Measurements from ENCODE around the gene CERS6. TPM values are rescaled to one million over a fixed set of nuclear protein-coding genes. Genes with fewer than 3 reads are reported as not detected.

The CERS6 gene
- total RNA-seq, 1 donor from 2014 or later, result 9.3 TPM

DNA sequence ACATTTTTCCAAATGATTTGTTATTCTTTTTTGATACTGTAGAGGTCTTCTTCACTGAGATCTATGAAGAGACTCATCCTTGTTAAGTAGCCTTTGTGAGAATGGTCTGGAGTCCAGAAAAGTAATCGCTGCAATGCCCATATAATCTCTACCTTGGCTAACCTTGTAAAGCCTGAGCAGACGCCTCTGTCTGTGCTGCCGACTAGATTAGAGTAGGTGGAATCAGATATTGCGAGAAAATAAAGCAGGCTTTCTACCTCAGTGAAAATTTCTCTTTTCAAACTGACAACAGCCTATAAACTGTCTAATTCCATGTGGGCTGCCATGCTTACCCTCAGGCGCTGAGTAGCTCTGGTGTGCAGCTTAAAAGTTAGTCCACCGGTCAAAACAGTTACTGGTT is 17.5 kb upstream of the CERS6 start:
- intact Hi-C loops (cut with DNase I), result no loop called here
- ATAC-seq, result no peak
- DNase-seq (ENCODE audit: low spot score), result no peak

DNA sequence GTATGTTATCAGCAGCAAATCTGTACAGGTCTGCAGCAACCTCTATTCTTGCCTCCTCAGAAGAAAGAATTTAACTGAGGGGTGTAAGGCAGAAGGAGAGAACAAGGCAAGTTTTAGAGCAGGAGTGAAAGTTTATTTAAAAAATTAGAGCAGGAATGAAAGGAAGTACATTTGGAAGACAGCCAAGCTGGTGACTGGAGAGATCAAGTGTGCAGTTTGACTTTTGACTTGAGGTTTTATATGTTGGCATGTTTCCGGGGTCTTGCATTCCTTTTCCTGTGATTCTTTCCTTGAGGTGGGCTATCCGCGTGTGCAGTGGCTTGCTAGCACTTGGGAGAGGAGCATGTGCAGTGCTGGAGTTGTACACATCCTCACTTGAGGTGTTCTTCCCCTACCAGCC is 16.5 kb upstream of the CERS6 start:
- no peak for DNase-seq (ENCODE audit: low spot score)
- intact Hi-C loops (cut with DNase I), result no loop called here
- ATAC-seq, result no peak

DNA sequence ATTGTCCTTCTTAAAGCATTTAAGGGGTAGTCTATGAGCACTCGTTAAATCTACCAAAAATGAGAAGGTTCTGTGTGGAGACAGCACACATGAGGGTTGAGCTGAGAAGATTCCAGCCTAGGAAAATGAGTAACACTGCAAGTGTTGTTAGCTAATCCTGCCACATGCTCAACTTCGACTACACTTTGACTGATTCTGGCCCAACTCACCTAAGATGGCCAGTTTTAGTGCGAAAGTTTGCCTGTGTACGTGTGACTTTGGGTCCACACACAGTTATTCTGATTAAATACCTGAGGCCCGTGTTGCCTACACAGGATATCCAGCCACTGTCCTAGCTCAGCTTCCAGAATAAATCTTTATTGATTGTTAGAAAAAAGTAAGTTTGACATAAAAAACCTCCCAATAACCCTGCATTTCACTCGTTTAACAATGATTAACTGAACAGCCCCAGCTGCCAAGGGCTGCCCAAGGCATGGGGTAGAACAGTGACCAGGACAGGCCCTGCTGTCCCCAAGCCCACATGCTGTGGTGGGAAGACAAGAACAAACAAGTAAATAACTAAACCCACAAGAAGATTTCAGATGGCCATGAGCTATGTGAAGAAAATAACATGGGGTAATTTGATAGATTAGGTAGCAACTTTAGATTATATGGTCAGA is 14.7 kb upstream of the CERS6 start:
- ATAC-seq (no peak), DNase-seq (ENCODE audit: low spot score) (no peak)
- intact Hi-C loops (cut with DNase I), result no loop called here

DNA sequence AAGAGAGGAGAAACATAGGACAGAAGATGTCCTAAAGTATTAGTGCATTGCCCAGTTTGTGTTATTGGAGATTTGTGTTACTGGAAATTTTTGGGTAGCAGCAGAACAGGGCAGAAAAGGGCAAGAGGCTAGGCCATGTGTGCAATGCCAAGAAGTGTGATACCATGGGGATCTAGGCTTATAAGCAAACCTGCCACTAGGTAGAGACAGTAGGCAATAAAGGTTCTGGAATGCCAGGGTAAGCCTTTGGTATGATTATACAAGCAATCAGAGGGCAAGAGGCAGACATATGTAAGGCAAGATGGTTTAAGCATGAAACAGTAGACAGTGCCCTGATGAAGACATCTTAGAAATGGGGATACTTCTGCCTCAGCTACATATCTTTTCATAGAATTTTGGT is 12.3 kb upstream of the CERS6 start:
- no peak for ATAC-seq
- intact Hi-C loops (cut with DNase I), result no loop called here
- DNase-seq (ENCODE audit: low spot score), result no peak

DNA sequence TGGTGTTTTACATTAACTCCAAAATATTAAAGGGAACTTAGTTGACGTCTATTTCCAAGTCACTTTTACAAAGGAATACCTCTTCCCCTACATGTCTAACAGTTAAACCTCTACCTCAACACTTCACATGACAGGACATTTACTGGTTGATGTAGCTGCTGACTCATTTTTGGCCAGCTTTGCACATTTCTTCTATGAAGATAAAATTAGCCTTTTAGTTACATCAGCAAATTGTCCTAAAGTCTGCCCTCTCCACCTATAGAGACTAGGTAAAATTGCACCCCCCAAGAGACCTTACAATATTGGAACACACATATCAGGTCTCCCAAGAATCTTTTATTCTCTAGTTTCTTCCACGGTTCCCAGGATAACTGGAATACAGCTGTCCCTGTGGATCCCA is 10.1 kb upstream of the CERS6 start:
- intact Hi-C loops (cut with DNase I), result no loop called here
- ATAC-seq (no peak), DNase-seq (ENCODE audit: low spot score) (no peak)

DNA sequence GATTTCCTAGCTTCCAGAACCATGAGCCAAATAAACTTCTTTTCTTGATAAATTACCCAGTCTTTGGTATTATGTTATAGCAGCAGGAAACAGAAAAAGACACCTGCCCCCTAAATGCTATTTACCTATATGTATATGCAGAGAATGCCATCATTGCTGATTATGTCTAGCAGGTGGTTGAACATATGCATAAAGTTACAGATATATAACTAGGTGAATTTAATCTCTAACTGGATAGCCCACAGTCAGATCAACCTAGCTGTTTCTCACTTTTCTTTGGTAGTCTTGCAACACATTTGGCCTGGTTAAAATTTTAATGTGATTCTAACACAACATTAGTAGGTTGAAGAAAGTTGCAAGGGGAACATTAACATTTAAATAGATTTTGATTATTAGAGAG is 7.1 kb upstream of the CERS6 start:
- ATAC-seq, result no peak
- DNase-seq (ENCODE audit: low spot score), result no peak
- intact Hi-C loops (cut with DNase I), result no loop called here

DNA sequence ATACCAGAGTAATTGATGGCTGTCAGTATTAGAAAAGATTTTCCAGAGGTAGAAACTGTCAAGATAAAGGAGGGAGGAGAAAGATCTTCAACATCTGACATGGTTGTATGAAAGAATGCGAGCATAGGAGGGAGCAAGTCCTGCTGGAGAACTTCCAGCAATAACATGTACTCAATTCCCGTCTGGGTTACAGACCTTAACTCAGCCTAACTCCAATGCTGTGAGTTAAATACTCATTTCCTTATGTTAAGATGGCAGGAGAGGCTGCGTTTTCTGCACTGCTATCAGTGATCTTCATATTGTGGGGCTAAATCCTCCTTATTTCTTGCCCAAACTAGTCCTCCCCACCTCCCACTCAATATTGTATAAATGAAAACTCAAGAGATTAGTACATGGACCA is 6.7 kb upstream of the CERS6 start:
- ATAC-seq (no peak), DNase-seq (ENCODE audit: low spot score) (no peak)
- intact Hi-C loops (cut with DNase I), result no loop called here

DNA sequence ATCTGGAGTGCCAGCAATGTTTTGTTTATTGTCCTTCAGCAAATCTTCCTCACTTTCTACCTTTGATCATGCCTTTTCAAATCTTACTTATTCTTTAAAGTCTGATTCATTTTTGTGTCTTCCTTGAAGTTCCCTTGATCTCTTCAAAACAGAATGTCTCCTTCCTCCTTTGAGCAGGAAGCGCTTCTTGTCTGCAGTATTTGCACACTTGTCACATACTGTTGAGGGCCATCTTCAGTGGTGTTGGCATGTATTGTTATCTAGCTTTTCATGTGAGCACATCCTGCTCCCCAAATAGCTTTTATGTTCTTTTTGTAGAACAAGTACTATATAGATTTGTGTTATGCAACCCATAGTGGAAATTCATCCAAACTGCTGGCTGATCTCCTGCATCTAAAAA is 5.9 kb upstream of the CERS6 start:
- intact Hi-C loops (cut with DNase I), result no loop called here
- no peak for DNase-seq (ENCODE audit: low spot score)
- ATAC-seq, result no peak

DNA sequence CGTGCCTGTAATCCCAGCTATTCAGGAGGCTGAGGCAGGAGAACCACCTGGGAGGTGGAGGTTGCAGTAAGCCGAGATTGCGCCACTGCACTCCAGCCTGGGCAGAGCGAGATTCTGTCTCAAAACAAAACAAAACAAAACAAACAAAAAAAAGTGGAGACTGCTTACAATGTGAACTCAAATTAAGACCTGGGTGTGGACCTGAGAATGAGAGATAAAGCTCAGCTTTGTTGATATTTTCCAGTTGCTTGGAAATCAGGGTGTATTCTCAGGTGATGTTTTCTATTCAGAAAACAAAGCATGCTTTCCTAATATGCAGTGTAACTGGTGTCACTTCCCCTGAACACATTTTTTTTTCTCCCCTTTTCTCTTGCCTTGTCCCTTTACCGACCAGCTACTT is 5.3 kb upstream of the CERS6 start:
- ATAC-seq (no peak), DNase-seq (ENCODE audit: low spot score) (no peak)
- intact Hi-C loops (cut with DNase I), result no loop called here

DNA sequence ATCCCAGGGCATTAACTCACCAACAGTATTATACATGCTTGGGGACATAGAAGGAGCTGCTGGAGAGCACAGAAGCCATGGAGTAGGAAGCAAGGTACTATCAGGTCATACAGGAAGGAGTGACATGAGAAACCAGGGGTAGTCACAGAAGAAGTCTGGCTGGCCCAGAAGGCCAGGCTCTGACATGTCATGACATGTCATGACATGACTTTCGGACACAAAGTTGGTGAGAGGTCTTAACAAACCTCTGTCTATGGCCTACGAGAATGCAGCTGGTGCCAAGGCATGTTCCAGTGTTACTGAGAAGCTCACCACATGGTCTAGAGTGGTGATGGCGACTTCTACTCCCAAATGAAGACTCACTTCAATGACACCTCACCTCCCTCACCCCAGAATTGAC is 3.3 kb upstream of the CERS6 start:
- DNase-seq (ENCODE audit: low spot score), result no peak
- no peak for ATAC-seq
- intact Hi-C loops (cut with DNase I), result no loop called here

DNA sequence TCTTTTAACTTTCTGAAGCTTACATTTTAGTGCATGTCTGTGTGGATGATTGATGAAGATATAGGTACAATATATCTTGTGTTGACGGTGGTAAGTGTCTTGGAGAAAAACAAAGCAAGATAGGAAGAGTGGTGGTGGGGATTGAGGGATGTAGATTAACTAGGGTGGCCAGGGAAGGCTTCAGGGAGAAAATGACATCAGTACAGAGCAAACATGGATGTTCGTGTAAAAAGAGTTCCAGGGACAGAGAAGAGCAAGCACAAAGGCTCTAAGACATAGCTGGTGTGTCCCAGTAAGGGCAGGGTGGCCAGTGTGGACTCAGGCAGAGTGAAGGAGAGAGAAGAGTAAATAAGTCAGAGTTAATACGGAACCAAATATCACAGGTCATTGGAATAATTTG is 2.7 kb upstream of the CERS6 start:
- ATAC-seq (no peak), DNase-seq (ENCODE audit: low spot score) (no peak)
- intact Hi-C loops (cut with DNase I), result no loop called here

DNA sequence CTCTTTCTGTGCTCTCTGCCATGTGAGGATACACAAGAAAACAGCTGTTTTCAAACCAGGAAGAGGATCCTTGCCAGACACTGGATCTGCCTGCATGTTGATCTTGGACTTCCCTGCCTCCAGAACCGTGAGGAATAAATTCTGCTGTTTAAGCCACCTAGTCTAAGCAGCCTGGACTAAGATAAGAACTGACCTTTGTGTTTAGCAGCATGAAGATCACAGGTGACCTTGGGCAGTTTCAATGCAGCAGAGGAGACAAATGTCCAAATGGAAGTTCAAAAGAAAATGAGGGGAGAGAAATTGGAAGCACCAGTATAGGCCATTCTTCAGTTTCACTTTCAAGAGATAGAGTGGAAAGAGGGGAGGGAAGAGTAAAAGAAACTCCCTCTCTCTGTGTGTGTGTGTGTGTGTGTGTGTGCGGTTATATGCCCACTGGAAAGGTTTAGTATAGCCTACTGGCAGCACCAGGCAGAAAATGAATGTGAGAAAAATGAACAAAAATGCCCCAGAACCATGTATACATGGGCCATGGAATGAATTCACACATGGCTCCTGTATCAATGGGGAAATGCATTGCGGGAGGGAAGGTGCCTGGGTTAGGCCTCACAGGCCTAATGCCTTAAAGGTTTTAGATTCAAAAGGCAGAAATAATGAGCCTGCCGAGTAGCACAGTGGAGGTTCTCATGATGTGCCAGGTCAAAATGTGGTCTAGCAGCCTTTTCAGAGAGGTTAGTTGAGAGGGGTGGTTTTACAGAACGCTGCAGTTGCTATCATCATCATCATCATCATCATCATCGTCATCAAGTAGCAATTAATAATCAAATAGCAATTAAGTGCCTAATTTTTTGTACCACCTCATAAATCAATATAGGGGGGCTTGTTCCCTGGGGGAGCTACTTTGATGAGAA is 1.1 kb upstream of the CERS6 start:
- intact Hi-C loops (cut with DNase I), result no loop called here
- ATAC-seq (no peak), DNase-seq (ENCODE audit: low spot score) (no peak)

DNA sequence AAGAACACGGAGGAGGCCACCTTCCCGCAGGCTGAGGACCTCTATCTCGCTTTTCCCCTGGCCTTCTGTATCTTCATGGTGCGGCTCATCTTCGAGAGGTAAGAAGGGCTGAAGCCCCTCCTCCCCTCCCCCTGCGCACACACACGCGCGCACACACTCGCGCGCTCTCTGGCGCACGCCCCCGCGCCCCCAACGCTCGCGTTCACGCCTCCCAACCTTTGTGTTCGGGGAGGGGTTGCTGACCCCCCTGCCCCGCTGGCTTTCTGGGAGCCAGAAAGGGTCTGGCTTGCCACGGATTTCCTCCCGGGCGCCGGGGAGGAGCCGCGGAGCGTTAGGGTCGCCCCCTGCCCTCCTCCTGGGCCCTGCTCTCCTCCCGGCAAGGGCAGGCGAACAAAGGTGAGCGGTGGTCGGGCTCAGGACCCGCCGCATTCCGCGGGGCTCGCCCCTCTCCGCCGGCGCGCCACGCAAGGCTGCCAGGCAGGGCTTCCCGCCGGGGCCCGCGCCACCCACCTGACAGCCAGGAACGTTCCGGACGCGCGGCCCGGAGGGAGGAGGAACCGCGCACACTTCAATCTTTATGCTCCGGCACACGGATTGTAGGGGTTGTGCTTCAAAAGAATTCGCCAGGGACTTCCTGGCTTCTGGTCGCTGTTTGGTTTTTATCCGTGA is 583 bp downstream of the CERS6 start:
- peak; percentile 25 for ATAC-seq
- intact Hi-C loops (cut with DNase I), result no loop called here
- DNase-seq (ENCODE audit: low spot score), result peak; percentile 62

DNA sequence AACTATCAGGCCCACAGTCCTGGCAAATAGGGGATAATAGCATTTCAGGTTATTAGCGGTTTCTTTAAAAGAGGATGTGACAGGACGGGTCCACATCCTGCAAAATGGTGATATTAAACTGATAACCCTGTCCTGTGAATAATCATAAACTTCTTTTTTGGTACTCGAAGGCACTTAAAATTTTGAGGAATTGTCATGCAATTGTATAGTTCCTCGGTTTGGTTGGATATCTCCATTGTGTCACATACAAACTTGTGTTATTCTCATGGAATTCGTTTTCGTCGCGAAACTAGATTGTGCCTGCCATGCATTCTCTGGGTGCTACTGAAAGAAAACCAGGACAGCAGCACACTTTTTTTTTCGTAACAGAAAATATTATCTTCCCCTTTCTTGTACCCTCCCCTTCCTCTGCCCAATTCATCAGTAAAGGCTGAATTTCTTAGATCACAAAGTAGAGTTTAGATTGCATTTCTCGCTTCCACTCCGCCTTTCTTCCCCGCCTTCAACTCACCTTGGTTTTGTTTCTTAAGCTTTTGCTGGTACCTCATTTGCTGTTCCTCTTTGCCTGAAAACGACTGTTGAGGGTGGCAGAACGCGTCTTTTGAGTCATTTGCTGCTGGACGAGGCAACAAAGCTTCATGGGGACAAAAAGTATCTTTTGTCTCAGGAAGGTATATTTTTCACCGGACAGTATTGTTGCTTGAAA is 1.3 kb downstream of the CERS6 start:
- ATAC-seq, result no peak
- intact Hi-C loops (cut with DNase I), result no loop called here

DNA sequence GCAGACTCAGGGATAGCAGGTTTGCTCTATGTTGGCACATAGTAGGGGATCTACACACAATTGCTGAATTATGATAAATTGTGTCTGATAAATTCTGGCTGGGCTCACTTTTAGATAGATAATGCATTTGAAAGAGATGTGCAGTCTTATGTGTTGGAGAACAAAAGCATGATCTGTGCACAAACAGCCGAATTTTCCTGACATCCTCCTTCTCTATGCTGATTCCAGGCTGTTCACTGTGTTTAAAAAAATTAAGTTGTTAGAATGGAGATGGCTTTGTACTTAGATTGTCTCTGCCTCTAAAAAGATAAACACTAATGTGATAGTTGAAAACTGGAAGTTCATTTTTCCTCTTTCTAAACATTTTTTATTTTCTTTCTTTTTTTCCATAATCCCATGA is 2.1 kb downstream of the CERS6 start:
- ATAC-seq (no peak), DNase-seq (ENCODE audit: low spot score) (no peak)
- intact Hi-C loops (cut with DNase I), result no loop called here

More for the DNA sequence above, 1.3 kb downstream of the CERS6 start:
- DNase-seq (ENCODE audit: low spot score), result no peak

DNA sequence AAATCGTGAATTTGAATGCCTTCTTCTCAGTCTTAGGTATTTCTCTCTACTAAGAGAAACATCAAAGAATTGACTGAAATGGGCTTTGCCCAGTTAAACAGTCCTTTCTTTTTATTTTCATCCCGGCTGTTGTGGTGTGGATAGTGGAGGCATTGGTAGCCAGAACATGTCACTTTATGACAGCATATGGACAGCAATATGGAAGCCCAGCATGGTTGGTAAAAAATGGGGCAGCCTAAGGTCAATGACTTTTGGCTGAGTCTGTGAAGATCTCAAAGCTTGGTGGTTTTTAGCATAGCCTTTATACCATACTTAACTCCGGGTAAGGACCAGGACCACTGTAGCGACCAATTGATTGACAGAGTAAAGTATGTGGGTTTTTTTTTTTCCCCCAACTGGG is 3.2 kb downstream of the CERS6 start:
- intact Hi-C loops (cut with DNase I), result no loop called here
- DNase-seq (ENCODE audit: low spot score) (no peak), ATAC-seq (no peak)

DNA sequence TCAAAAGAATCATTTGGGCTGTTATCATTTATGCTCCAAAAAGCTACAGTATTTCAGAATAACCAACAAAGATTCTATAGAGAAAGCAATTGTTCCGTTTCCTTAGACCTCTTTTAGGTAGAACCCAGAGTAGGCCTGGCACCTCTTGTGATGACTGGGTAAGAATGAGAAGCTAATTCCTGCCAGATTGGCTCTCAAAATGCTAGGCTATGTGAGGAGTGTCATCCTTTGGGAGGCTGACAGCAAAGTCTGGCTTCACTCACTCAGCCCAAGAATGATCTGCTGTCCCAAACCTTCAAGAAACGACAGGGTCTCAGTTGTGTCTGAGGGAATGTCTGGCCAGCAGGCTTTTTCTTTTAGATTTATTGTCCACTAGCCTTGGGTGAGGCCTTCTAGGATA is 4.5 kb downstream of the CERS6 start:
- DNase-seq (ENCODE audit: low spot score), result no peak
- intact Hi-C loops (cut with DNase I), result no loop called here
- ATAC-seq, result no peak

DNA sequence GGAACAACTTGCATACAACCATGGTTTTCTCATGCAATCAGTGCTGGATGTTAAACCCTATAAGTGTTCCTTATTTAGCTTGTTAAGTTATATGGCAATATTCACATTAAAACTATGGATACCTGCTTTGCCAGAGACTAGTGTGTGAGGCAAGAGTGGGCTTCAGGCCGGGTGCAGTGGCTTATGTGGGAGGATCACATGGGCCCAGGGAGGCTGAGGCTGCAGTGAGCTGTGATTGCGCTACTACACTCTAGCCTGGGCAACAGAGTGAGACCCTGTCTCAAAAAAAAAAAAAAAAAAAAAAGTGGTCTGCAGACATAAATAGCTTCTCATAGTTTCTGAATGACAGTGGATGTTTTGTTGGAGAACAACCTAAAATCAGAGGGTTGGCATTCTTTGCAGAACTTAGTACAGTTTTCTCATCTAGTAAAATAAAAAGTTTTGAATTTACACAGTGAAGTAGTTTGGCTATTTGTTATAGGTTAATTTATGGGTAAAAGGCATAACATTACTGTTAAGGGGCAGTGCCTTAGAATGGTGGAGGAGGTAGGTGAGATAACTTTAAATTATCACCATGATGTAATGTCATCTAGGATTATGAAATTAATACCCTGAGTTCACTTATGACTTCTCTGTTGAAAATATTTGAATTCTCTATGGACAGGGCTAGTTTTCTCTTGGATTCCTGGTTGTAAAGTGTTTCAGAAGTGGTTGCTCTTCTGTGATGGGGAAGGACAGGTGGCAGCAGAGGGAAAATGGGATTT is 5.3 kb downstream of the CERS6 start:
- ATAC-seq, result no peak
- no peak for DNase-seq (ENCODE audit: low spot score)
- intact Hi-C loops (cut with DNase I), result no loop called here

DNA sequence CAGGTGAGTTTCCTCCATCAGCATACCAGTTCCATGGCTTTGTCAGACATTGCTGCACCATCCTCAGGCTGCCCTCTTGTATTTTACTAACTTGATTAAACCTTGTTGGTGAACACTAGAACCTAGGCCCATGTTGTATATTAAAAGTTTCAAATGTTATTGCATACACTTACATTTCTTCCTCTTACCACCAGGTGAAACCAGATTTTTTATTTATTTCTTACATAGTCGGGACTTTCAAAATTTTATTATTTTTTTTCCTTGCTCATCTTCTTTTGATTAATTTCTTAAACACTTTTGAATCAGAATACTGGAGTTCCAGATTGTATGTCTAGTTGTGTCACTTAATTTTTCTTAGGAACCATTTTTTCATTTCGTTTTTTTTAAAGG is 5.9 kb downstream of the CERS6 start:
- intact Hi-C loops (cut with DNase I), result no loop called here
- ATAC-seq (no peak), DNase-seq (ENCODE audit: low spot score) (no peak)

Data from sciatic nerve (tissue), 2 donors.